PC-3 (cell line): ENCODE data around the gene ITPR3. TPM values are rescaled to one million over a fixed set of nuclear protein-coding genes. Genes with fewer than 3 reads are reported as not detected.

Experiments
- ATAC-seq: fragments of 200-7000 bp; cut with Tn5 transposase; 2 replicates; pipeline ENCODE4 v1.9.1; 2020; ENCODE audit warnings: mild to moderate bottlenecking, moderate library complexity
- BruUV-seq: library from RNA; stranded (reverse); fragments of 400-500 nt; replicated peaks from 2 replicates; lab custom pipeline; 2021; lab: Mats Ljungman, UMichigan
- CTCF ChIA-PET: fragments of 300-600 bp; sonication (Branson Sonifier 250); formaldehyde crosslinking; loops from one replicate; lab custom pipeline; 2022; ENCODE audit warnings: antibody characterized with exemption; lab: Charles Lee
- POLR2A ChIA-PET: fragments of 300-600 bp; sonication (Branson Sonifier 250); formaldehyde crosslinking; loops from one replicate; lab custom pipeline; 2022; ENCODE audit warnings: antibody characterized with exemption; ENCODE audit not compliant: unreplicated experiment; lab: Charles Lee
- DNase-seq: peaks from one replicate; pipeline ENCODE4 v3.0.0-alpha.2; 2015
- H2AFZ ChIP-seq: fragments of 300-600 bp; sonication (generic); 2 replicates; pipeline ENCODE4 v1.6.0; 2016; ENCODE audit warnings: antibody characterized with exemption, low read length
- H3F3A ChIP-seq: fragments of 300-600 bp; sonication (generic); one replicate; pipeline ENCODE4 v1.6.0; 2017; ENCODE audit warnings: antibody characterized with exemption, low read length, control low read depth, mild to moderate bottlenecking; ENCODE audit not compliant: unreplicated experiment
- H3K27ac ChIP-seq: fragments of 300-600 bp; sonication (generic); 2 replicates; pipeline ENCODE4 v1.5.1; 2016; ENCODE audit warnings: mild to moderate bottlenecking, low read length
- H3K27me3 ChIP-seq: fragments of 300-600 bp; sonication (generic); 2 replicates; pipeline ENCODE4 v1.6.1; 2016; ENCODE audit warnings: low read length, mixed read lengths
- H3K36me3 ChIP-seq: fragments of 300-600 bp; sonication (generic); 2 replicates; pipeline ENCODE4 v1.6.1; 2016; ENCODE audit warnings: low read depth, mixed run types, low read length, mixed read lengths
- H3K4me1 ChIP-seq: fragments of 300-600 bp; sonication (generic); 2 replicates; pipeline ENCODE4 v1.5.1; 2016; ENCODE audit warnings: low read length; ENCODE audit not compliant: insufficient read depth
- H3K4me2 ChIP-seq: fragments of 300-600 bp; sonication (generic); 2 replicates; pipeline ENCODE4 v1.6.0; 2016; ENCODE audit warnings: low read length
- H3K4me3 ChIP-seq: fragments of 300-600 bp; sonication (generic); 2 replicates; pipeline ENCODE4 v1.5.1; 2016; ENCODE audit warnings: mild to moderate bottlenecking, low read length, mixed read lengths
- H3K79me2 ChIP-seq: fragments of 300-600 bp; sonication (generic); 2 replicates; pipeline ENCODE4 v1.6.1; 2017; ENCODE audit warnings: low read length, mixed read lengths
- H3K9ac ChIP-seq: fragments of 300-600 bp; sonication (generic); 2 replicates; pipeline ENCODE4 v1.6.0; 2016; ENCODE audit warnings: mild to moderate bottlenecking, low read length
- H3K9me2 ChIP-seq: fragments of 300-600 bp; sonication (generic); replicated peaks from 2 replicates; pipeline ENCODE4 v1.6.1; 2016; ENCODE audit warnings: mixed run types, low read length, mixed read lengths
- H3K9me3 ChIP-seq: fragments of 300-600 bp; sonication (generic); 2 replicates; pipeline ENCODE4 v1.6.1; 2016; ENCODE audit warnings: low read length, mixed read lengths
- H4K20me1 ChIP-seq: fragments of 300-600 bp; sonication (generic); 2 replicates; pipeline ENCODE4 v1.6.1; 2016; ENCODE audit warnings: low read length, mixed read lengths
- CTCF ChIP-seq: fragments of 300-600 bp; sonication (generic); conservative IDR thresholded peaks from 2 replicates; pipeline ENCODE4 v1.5.1; 2017; ENCODE audit warnings: antibody characterized with exemption, low read depth, mild to moderate bottlenecking, low read length
- EZH2 ChIP-seq: fragments of 300-600 bp; sonication (generic); IDR thresholded peaks from one replicate; pipeline ENCODE4 v1.6.1; 2017; ENCODE audit warnings: antibody characterized with exemption, mild to moderate bottlenecking, low read length; ENCODE audit not compliant: unreplicated experiment
- EZH2phosphoT487 ChIP-seq: fragments of 300-600 bp; sonication (generic); IDR thresholded peaks from 2 replicates; pipeline ENCODE4 v1.6.1; 2018; ENCODE audit warnings: mild to moderate bottlenecking, antibody characterized with exemption, low read length, borderline replicate concordance
- intact Hi-C: fragments of 100-400 bp; cut with micrococcal nuclease; formaldehyde crosslinking; loops from 2 replicates; pipeline ENCODE4 v1.9.0; 2023
- total RNA-seq: library from RNA; depleted of rRNA; stranded (reverse); fragments of >200 nt; gene quantifications from 2 replicates; pipeline ENCODE4 v1.2.3, GENCODE V29; 2014

ITPR3 gene
- total RNA-seq, 1 experiment from 2014 or later: 41.8 TPM

- Histone ChIP-seq H3K36me3 (no peaks in the 10 kb centered on the region), H2AFZ (no peak overlapping the region), H4K20me1 (no peaks in the 10 kb centered on the region), H3K4me1 (peaks cover 13% of the 10 kb centered on the region), H3K9me3 (no peaks in the 10 kb centered on the region), H3K27ac (no peak overlapping the region), H3K27me3 (no peaks in the 10 kb centered on the region), H3F3A (no peaks in the 10 kb centered on the region), H3K79me2 (no peaks in the 10 kb centered on the region), H3K4me3 (no peak overlapping the region), H3K9ac (no peak overlapping the region), H3K4me2 (no peak overlapping the region), H3K9me2 (no peaks in the 10 kb centered on the region)
- TF ChIP-seq CTCF: no peak
- no peak for TF ChIP-seq EZH2
- TF ChIP-seq EZH2phosphoT487: no peak
- DNase-seq: no peak
- no peak for ATAC-seq
- intact Hi-C loops: no loop called here
- ChIA-PET CTCF (interaction anchor here (0.6 to 0.9 kb wide), 2 partner anchors 16 to 66 kb away, joined by 3 to 5 read pairs; no protein-coding TSS in a partner anchor), POLR2A (interaction anchor here (0.5 kb wide), 1 partner anchor 1880 kb away, joined by 3 read pairs; no protein-coding TSS in a partner anchor)
- no TSS peak for BruUV-seq
These were observed 14.5 kb upstream of the ITPR3 start for GRCh38 chr6:33606642-33607041.

DNA sequence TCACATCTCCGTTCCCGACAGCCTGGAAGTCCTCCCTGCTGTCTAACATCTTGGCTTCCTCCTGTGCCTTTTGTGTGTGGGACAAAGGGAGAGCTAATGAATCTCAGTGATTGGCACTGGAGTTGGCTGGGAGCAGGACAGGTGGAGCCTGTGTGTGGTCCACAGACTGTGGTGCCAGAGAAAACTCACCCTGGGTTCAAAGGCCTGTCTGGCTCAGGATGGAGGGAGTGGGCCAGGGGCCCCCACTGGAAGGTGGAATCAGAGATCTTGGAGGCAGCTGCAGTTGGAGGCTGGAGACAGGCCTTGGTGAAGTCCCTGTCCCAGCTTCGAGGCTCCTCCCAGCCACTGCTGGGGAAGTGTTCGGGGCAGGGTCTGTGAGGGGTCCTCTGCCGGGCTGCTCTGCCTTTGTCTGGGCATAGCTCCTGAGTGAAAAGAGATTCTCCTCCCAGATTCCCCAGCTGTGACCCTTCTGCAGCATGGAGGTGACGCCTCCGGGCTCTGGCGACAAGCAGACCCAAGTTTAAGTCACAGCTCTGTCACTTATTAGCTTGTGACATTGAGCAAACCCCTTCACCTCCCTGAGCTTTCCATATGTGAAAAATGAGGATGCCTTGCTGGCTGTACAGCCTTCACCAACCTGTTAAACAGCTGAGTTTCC, 13.9 kb upstream of the ITPR3 start:
- Histone ChIP-seq H3K27me3 (no peaks in the 10 kb centered on the region), H3K4me2 (no peak overlapping the region), H4K20me1 (no peaks in the 10 kb centered on the region), H3K27ac (no peak overlapping the region), H3K36me3 (no peaks in the 10 kb centered on the region), H3F3A (no peaks in the 10 kb centered on the region), H3K79me2 (no peaks in the 10 kb centered on the region), H3K9me3 (no peaks in the 10 kb centered on the region), H2AFZ (no peak overlapping the region), H3K9ac (no peak overlapping the region), H3K4me1 (peaks cover 13% of the 10 kb centered on the region), H3K9me2 (no peaks in the 10 kb centered on the region), H3K4me3 (no peak overlapping the region)
- TF ChIP-seq CTCF (no peak), EZH2phosphoT487 (no peak), EZH2 (no peak)
- no peak for DNase-seq
- intact Hi-C loops: no loop called here
- no peak for ATAC-seq
- POLR2A ChIA-PET: interaction anchor here (0.5 kb wide), 1 partner anchor 1879 kb away, joined by 3 read pairs; no protein-coding TSS in a partner anchor
- no TSS peak for BruUV-seq
- CTCF ChIA-PET: interaction anchor here (0.5 to 0.9 kb wide), 2 partner anchors 17 to 26 kb away, joined by 5 read pairs; no protein-coding TSS in a partner anchor

- POLR2A ChIA-PET: no interaction called here
- no peak overlapping the region for H3K9ac ChIP-seq
These were observed 13.3 kb upstream of the ITPR3 start for GRCh38 chr6:33607784-33608161.

More at GRCh38 chr6:33607784-33608161, 13.3 kb upstream of the ITPR3 start:
- DNase-seq: peak; percentile 33
- TF ChIP-seq CTCF (peak; percentile 59), EZH2phosphoT487 (no peak)
- no peaks in the 10 kb centered on the region for H4K20me1 ChIP-seq
- H3K4me1 ChIP-seq: peaks cover 13% of the 10 kb centered on the region
- H3K9me2 ChIP-seq: no peaks in the 10 kb centered on the region
- BruUV-seq: no TSS peak
- ATAC-seq: no peak
- no peaks in the 10 kb centered on the region for H3K9me3 ChIP-seq
- H3K27me3 ChIP-seq: no peaks in the 10 kb centered on the region
- no peak overlapping the region for H3K4me2 ChIP-seq
- H3K79me2 ChIP-seq: no peaks in the 10 kb centered on the region
- no peaks in the 10 kb centered on the region for H3F3A ChIP-seq
- intact Hi-C loops: no loop called here
- no peaks in the 10 kb centered on the region for H3K36me3 ChIP-seq
- H2AFZ ChIP-seq: no peak overlapping the region
- H3K27ac ChIP-seq: no peak overlapping the region
- CTCF ChIA-PET: interaction anchor here (0.5 to 0.9 kb wide), 4 partner anchors 12 to 62 kb away, joined by 3 to 8 read pairs (median 4); no protein-coding TSS in a partner anchor
- H3K4me3 ChIP-seq: no peak overlapping the region
